ENCODE results near the gene SELENOO.

DNA sequence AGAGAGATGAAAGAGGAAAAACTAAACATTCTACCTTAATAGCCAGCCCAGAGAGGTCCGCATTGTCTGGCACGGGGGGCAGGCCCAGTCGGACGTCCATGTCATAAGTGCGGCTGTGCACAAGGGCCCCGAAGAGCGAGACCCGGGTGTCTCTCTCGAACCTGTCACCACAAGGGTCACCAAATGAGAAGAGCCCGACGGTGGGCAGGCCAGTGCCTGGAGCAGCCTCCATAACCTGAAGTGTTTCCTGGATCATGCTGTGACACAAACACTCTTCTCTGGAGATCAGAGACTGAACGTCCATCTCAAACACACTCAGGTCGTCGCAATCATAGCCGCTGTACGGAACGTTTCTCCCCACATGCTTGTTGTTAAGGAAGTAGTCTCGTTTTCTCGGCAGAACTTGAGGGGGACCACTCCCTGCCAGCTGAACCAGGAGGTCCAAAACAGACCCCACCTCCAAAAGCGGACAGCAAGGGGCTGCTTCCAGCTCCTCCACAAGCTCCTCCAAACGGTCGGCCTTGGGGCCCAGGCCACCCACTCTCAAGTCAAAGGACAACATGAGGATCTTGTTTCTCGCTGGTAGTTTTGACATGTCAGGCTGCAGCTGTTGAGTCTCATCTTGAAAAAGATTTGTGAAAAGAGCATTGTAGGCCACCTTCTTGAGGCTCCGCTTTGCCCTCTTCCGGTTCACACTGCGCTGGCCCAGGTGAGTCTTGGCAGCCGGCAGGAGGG lies 43.0 kb downstream of the SELENOO start:
- TF ChIP-seq, protein P1, sequence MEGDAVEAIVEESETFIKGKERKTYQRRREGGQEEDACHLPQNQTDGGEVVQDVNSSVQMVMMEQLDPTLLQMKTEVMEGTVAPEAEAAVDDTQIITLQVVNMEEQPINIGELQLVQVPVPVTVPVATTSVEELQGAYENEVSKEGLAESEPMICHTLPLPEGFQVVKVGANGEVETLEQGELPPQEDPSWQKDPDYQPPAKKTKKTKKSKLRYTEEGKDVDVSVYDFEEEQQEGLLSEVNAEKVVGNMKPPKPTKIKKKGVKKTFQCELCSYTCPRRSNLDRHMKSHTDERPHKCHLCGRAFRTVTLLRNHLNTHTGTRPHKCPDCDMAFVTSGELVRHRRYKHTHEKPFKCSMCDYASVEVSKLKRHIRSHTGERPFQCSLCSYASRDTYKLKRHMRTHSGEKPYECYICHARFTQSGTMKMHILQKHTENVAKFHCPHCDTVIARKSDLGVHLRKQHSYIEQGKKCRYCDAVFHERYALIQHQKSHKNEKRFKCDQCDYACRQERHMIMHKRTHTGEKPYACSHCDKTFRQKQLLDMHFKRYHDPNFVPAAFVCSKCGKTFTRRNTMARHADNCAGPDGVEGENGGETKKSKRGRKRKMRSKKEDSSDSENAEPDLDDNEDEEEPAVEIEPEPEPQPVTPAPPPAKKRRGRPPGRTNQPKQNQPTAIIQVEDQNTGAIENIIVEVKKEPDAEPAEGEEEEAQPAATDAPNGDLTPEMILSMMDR (IDR thresholded peaks at IDR 0.05), result no peak
- TF ChIP-seq RAD21 (IDR thresholded peaks at IDR 0.05; ENCODE audit: low read length) (no peak), TEAD4 (IDR thresholded peaks at IDR 0.05; ENCODE audit: borderline replicate concordance, insufficient read depth) (no peak), MXI1 (IDR thresholded peaks at IDR 0.05; ENCODE audit: low read depth, low read length) (no peak), POLR2AphosphoS5 (IDR thresholded peaks at IDR 0.05; ENCODE audit: low read depth, low read length) (no peak), EP300 (IDR thresholded peaks at IDR 0.05; ENCODE audit: borderline replicate concordance in 1 of 2, low read depth in 1 of 2, low read length in 1 of 2) (no peak), FOXM1 (IDR thresholded peaks at IDR 0.05; ENCODE audit: low read depth) (no peak)
- TF ChIP-seq, protein P2, sequence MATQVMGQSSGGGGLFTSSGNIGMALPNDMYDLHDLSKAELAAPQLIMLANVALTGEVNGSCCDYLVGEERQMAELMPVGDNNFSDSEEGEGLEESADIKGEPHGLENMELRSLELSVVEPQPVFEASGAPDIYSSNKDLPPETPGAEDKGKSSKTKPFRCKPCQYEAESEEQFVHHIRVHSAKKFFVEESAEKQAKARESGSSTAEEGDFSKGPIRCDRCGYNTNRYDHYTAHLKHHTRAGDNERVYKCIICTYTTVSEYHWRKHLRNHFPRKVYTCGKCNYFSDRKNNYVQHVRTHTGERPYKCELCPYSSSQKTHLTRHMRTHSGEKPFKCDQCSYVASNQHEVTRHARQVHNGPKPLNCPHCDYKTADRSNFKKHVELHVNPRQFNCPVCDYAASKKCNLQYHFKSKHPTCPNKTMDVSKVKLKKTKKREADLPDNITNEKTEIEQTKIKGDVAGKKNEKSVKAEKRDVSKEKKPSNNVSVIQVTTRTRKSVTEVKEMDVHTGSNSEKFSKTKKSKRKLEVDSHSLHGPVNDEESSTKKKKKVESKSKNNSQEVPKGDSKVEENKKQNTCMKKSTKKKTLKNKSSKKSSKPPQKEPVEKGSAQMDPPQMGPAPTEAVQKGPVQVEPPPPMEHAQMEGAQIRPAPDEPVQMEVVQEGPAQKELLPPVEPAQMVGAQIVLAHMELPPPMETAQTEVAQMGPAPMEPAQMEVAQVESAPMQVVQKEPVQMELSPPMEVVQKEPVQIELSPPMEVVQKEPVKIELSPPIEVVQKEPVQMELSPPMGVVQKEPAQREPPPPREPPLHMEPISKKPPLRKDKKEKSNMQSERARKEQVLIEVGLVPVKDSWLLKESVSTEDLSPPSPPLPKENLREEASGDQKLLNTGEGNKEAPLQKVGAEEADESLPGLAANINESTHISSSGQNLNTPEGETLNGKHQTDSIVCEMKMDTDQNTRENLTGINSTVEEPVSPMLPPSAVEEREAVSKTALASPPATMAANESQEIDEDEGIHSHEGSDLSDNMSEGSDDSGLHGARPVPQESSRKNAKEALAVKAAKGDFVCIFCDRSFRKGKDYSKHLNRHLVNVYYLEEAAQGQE (IDR thresholded peaks at IDR 0.05; ENCODE audit: low read depth, low read length), result no peak
